ENCODE measurements around the gene FALEC.
"Not testable (repeated sequence)": the region's sequence is repeated elsewhere in the genome, so short reads cannot be mapped to it uniquely, and the experiment has no call there.

FALEC gene

GRCh38 chr1:150560576-150561253 is 45.2 kb downstream of the FALEC start:
- peak; percentile 83 for DNase-seq

GRCh38 chr1:150561254-150561973 is 45.9 kb downstream of the FALEC start:
- peak; percentile 73 for DNase-seq

GRCh38 chr1:150561974-150562445 is 46.5 kb downstream of the FALEC start:
- DNase-seq = peak; percentile 87

GRCh38 chr1:150562446-150563339 is 47.1 kb downstream of the FALEC start:
- DNase-seq = peak; percentile 89

GRCh38 chr1:150563340-150564038 is 47.9 kb downstream of the FALEC start:
- DNase-seq = no peak

- peak; percentile 26 for DNase-seq
Observed at GRCh38 chr1:150564051-150564991, 48.8 kb downstream of the FALEC start.

- DNase-seq = not testable (repeated sequence)
Observed at GRCh38 chr1:150565240-150565991, 49.9 kb downstream of the FALEC start.

GRCh38 chr1:150566589-150567340 is 51.2 kb downstream of the FALEC start:
- no peak for DNase-seq

GRCh38 chr1:150567341-150567716 is 51.8 kb downstream of the FALEC start:
- peak; percentile 49 for DNase-seq

- peak; percentile 50 for DNase-seq
Observed at GRCh38 chr1:150567717-150568593, 52.4 kb downstream of the FALEC start.

GRCh38 chr1:150568594-150568966 is 53.0 kb downstream of the FALEC start:
- DNase-seq = no peak

- no peak for DNase-seq
Observed at GRCh38 chr1:150572918-150573647, 57.5 kb downstream of the FALEC start.

GRCh38 chr1:150573648-150574071 is 58.1 kb downstream of the FALEC start:
- DNase-seq = not testable (repeated sequence)

GRCh38 chr1:150574260-150575071 is 58.9 kb downstream of the FALEC start:
- no peak for DNase-seq

GRCh38 chr1:150575072-150575489 is 59.5 kb downstream of the FALEC start:
- no peak for DNase-seq

- no peak for DNase-seq
Observed at GRCh38 chr1:150575518-150576366, 60.2 kb downstream of the FALEC start.

Measured in NK-92 treated with Interleukin-12 subunit alpha and Interleukin-12 subunit beta, amount 100 ng/mL, for 24 hours (cell line).